Measurements from ENCODE around the gene NUBP1. TPM values are rescaled to one million over a fixed set of nuclear protein-coding genes. Genes with fewer than 3 reads are reported as not detected.

The NUBP1 gene
- total RNA-seq, 1 donor: 17.2 TPM

DNA sequence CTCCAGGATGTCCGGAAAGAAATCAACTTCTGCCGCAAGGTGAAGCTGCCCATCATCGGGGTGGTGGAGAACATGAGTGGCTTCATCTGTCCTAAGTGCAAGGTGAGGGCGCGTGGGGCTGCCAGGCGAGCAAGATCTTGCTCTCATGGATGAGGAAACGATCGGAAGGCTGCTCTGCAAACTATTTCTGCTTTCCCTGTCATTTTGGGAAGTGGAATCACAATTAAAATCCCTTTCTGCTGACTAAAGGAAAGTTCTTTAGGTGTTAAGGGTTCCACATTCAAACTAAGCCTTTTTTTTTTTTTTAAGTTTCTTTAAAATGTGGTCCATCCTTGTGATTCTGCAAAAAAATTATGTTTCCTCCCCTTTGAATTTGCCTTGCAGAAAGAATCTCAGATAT, 17.7 kb downstream of the NUBP1 start:
- TF ChIP-seq, protein P1, sequence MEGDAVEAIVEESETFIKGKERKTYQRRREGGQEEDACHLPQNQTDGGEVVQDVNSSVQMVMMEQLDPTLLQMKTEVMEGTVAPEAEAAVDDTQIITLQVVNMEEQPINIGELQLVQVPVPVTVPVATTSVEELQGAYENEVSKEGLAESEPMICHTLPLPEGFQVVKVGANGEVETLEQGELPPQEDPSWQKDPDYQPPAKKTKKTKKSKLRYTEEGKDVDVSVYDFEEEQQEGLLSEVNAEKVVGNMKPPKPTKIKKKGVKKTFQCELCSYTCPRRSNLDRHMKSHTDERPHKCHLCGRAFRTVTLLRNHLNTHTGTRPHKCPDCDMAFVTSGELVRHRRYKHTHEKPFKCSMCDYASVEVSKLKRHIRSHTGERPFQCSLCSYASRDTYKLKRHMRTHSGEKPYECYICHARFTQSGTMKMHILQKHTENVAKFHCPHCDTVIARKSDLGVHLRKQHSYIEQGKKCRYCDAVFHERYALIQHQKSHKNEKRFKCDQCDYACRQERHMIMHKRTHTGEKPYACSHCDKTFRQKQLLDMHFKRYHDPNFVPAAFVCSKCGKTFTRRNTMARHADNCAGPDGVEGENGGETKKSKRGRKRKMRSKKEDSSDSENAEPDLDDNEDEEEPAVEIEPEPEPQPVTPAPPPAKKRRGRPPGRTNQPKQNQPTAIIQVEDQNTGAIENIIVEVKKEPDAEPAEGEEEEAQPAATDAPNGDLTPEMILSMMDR (IDR thresholded peaks at IDR 0.05; ENCODE audit: insufficient read depth, low read length): no peak
- H3K4me3 ChIP-seq (ENCODE audit: low read depth, low read length): no peak overlapping the region
- DNase-seq (ENCODE audit: low read depth): no peak

DNA sequence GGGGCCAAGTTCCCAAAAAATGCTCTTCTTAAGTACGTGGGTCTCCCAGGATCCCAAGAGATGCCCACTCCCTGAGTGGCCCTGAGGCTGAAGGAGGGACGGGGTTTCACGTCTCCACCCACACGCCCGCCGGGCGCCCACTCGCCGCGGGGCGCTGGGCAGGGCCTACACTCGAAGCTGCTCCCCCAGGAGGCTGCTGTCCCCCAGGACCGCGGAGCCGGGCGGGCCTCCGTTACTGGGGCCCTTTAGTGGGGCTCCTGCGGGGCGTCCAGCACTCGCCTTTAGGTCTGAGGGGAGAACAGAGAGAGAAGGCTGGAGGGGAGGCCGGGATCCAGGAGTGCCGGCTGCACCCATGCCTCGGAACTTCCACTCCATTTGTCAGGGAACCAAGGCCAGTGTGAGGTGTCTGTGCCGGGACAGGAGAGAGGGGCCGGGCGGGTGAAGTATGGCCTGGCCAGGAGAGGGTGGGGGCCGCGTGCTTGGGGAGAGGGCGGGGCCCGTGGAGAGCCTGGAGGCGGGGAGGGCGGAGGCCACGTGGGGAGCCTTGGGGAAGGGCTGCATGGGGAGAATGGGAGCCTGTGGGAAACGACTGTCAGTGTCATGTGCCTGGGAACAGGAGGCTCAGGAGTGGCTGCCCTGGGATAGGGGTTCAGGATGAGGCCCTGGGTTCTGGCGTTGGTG, 18.8 kb downstream of the NUBP1 start:
- DNase-seq (ENCODE audit: low read depth): no peak
- no peak overlapping the region for H3K4me3 ChIP-seq (ENCODE audit: low read depth, low read length)
- TF ChIP-seq, protein P1 (IDR thresholded peaks at IDR 0.05; ENCODE audit: insufficient read depth, low read length): no peak

DNA sequence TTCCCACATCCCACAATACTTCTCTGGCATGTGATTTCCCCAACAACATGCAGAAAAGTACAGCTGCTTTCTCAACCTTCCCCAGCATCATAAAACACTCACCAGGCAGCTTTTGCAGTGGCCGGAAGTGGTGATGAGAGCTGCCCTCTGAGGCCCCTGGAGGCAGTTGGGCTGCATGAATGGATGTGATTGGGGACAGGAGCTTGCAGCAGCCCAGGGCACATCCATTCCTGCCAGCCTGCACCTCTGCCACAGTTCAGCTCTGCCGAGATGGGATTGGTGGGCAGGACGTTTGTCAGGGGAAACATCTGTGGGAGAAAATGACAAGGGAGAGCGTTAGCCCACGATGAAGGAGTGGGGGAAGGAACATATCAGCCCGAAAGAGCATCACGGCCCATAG, 19.8 kb downstream of the NUBP1 start:
- no peak for DNase-seq (ENCODE audit: low read depth)
- no peak overlapping the region for H3K4me3 ChIP-seq (ENCODE audit: low read depth, low read length)
- TF ChIP-seq, protein P1 (IDR thresholded peaks at IDR 0.05; ENCODE audit: insufficient read depth, low read length): no peak

DNA sequence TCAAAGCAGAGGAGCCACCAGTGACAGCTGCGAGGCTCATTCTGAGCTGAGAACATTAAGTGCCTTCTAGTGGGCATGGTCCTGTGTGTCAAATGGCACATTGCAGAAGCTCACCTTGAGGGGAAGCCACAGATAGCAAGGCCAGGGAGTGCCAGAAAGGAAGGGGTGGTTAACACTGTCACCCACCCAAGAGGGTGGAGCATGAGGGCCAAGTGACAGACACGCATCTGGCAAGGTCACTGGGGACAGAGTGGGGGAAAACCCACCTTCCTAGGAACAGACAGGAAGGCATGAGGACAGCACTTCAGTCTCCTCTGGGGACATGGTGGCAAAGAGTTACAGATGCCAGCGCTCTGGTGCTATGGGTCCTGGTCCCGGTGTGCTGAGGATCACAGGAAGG, 22.1 kb downstream of the NUBP1 start:
- H3K4me3 ChIP-seq (ENCODE audit: low read depth, low read length): no peak overlapping the region
- no peak for DNase-seq (ENCODE audit: low read depth)
- TF ChIP-seq, protein P1 (IDR thresholded peaks at IDR 0.05; ENCODE audit: insufficient read depth, low read length): no peak

DNA sequence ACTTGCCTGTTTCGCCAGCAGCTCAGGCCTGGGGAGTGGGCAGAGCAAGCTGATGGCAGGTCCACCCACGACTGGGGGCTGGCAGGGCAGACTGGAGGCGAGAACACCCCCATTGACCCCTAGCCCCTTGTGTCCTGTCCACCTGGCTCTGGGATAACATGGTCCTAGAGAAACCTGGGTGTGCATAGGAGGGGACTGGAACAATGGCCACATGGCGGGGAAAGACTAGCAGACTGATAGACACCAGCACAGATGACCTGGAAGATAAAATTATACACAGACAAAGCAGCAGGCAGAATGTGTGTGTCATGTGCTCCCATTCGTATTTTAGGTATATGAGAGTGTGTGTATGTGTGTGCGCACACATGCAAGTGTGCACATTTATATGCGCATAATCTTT, 23.5 kb downstream of the NUBP1 start:
- DNase-seq (ENCODE audit: low read depth): no peak
- TF ChIP-seq, protein P1 (IDR thresholded peaks at IDR 0.05; ENCODE audit: insufficient read depth, low read length): no peak
- H3K4me3 ChIP-seq (ENCODE audit: low read depth, low read length): no peak overlapping the region

DNA sequence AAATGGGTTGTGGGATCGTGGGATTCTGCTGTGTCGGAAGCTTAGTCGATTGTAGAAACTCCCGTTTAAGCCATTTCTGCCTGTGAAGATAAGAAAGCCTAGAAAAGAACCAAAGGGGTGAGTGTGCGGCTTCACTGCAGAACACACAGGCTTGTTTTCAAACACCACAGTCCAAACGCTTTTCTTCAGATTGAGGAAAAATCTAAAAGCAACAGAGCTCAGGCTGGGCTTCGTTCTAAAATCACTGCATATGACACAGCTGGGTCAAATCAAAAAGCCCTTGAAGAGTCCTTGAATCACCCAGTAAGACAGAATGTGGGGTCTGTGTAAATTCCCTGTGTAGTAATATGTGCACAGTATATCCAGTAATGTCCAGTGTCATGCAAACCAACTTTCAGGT, 25.7 kb downstream of the NUBP1 start:
- H3K4me3 ChIP-seq (ENCODE audit: low read depth, low read length): no peak overlapping the region

More for the DNA sequence above, 25.7 kb downstream of the NUBP1 start:
- TF ChIP-seq, protein P1 (IDR thresholded peaks at IDR 0.05; ENCODE audit: insufficient read depth, low read length): no peak
- no peak for DNase-seq (ENCODE audit: low read depth)

Measured in fibroblast of the aortic adventitia (primary cell).